ENCODE results near the gene TM6SF1. TPM values are rescaled to one million over a fixed set of nuclear protein-coding genes. Genes with fewer than 3 reads are reported as not detected.
"Not testable (repeated sequence)": the region's sequence is repeated elsewhere in the genome, so short reads cannot be mapped to it uniquely, and the experiment has no call there.

The TM6SF1 gene
- polyA plus RNA-seq, 1 donor (not counting 4 experiments of a cell fraction or from before 2014, with no cell fraction given), result 0.05 TPM

GRCh38 chr15:83166218-83166617, 58.8 kb downstream of the TM6SF1 start:
- no peak overlapping the region for H3K4me3 ChIP-seq (ENCODE audit: control insufficient read depth in 2 of 3, extremely low read depth in 1 of 3, insufficient read depth in 2 of 3, low read depth in 1 of 3, low read length in 3 of 3)
- H2AFZ ChIP-seq (ENCODE audit: control insufficient read depth, low read length), result no peak overlapping the region
- H3K36me3 ChIP-seq (ENCODE audit: control insufficient read depth in 2 of 2, extremely low read depth in 1 of 2, insufficient read depth in 2 of 2, low read length in 2 of 2), result peaks cover 0 to 1% of the 10 kb centered on the region in 2 experiments
- DNase-seq (ENCODE audit: low read depth, low spot score) (no peak), FAIRE-seq (no peak)
- H3K9me1 ChIP-seq (ENCODE audit: control insufficient read depth, extremely low read depth, insufficient read depth, low read length), result peaks cover 2% of the 10 kb centered on the region
- H3K4me1 ChIP-seq (ENCODE audit: control insufficient read depth, extremely low read depth, insufficient read depth, low read length), result peaks cover 3% of the 10 kb centered on the region
- dilution Hi-C loops (cut with MboI; ENCODE audit: extremely low pct_ligation_motif_present, low sequenced_read_pairs), result no loop called here
- peaks cover 2% of the 10 kb centered on the region for H3K9me3 ChIP-seq (ENCODE audit: control insufficient read depth, low read depth, low read length)
- no peak overlapping the region for H3K27ac ChIP-seq (ENCODE audit: control insufficient read depth, insufficient read depth, low read length)
- no peak overlapping the region for H3K4me2 ChIP-seq (ENCODE audit: control insufficient read depth, extremely low read depth, insufficient read depth, low read depth, low read length)
- no peak overlapping the region for H3K9ac ChIP-seq (ENCODE audit: control insufficient read depth, extremely low read depth, insufficient read depth, low read length)
- peaks cover 31% of the 10 kb centered on the region for H3K79me2 ChIP-seq (ENCODE audit: control insufficient read depth, insufficient read depth, low read length)
- no peak for TF ChIP-seq EZH2 (IDR thresholded peaks at IDR 0.05; ENCODE audit: low read length)
- no peak for TF ChIP-seq CTCF (optimal IDR thresholded peaks at IDR 0.05 in 1 of 3, IDR thresholded peaks at IDR 0.05 in 1 of 3, conservative IDR thresholded peaks at IDR 0.05 in 1 of 3; ENCODE audit: extremely low read depth in 1 of 3, insufficient read depth in 2 of 3, low read length in 3 of 3)
- H4K20me1 ChIP-seq (ENCODE audit: control insufficient read depth, extremely low read depth, insufficient read depth, low read length), result no peaks in the 10 kb centered on the region
- no peaks in the 10 kb centered on the region for H3K27me3 ChIP-seq (ENCODE audit: control insufficient read depth, extremely low read depth, insufficient read depth, low read length)

- TF ChIP-seq EZH2 (IDR thresholded peaks at IDR 0.05; ENCODE audit: low read length), result no peak
- TF ChIP-seq CTCF (optimal IDR thresholded peaks at IDR 0.05 in 1 of 3, IDR thresholded peaks at IDR 0.05 in 1 of 3, conservative IDR thresholded peaks at IDR 0.05 in 1 of 3; ENCODE audit: extremely low read depth in 1 of 3, insufficient read depth in 2 of 3, low read length in 3 of 3), result no peak
- no peaks in the 10 kb centered on the region for H4K20me1 ChIP-seq (ENCODE audit: control insufficient read depth, extremely low read depth, insufficient read depth, low read length)
- H3K36me3 ChIP-seq (ENCODE audit: control insufficient read depth in 2 of 2, extremely low read depth in 1 of 2, insufficient read depth in 2 of 2, low read length in 2 of 2), result peaks cover 0 to 1% of the 10 kb centered on the region in 2 experiments
- H3K4me2 ChIP-seq (ENCODE audit: control insufficient read depth, extremely low read depth, insufficient read depth, low read depth, low read length), result no peak overlapping the region
- peaks cover 31% of the 10 kb centered on the region for H3K79me2 ChIP-seq (ENCODE audit: control insufficient read depth, insufficient read depth, low read length)
- no peak overlapping the region for H2AFZ ChIP-seq (ENCODE audit: control insufficient read depth, low read length)
- no peak overlapping the region for H3K27ac ChIP-seq (ENCODE audit: control insufficient read depth, insufficient read depth, low read length)
- peaks cover 2% of the 10 kb centered on the region for H3K9me1 ChIP-seq (ENCODE audit: control insufficient read depth, extremely low read depth, insufficient read depth, low read length)
- FAIRE-seq (no peak), DNase-seq (ENCODE audit: low read depth, low spot score) (no peak)
- H3K9me3 ChIP-seq (ENCODE audit: control insufficient read depth, low read depth, low read length), result peaks cover 2% of the 10 kb centered on the region
- no peaks in the 10 kb centered on the region for H3K27me3 ChIP-seq (ENCODE audit: control insufficient read depth, extremely low read depth, insufficient read depth, low read length)
- peaks cover 3% of the 10 kb centered on the region for H3K4me1 ChIP-seq (ENCODE audit: control insufficient read depth, extremely low read depth, insufficient read depth, low read length)
- H3K4me3 ChIP-seq (ENCODE audit: control insufficient read depth in 2 of 3, extremely low read depth in 1 of 3, insufficient read depth in 2 of 3, low read depth in 1 of 3, low read length in 3 of 3), result no peak overlapping the region
- H3K9ac ChIP-seq (ENCODE audit: control insufficient read depth, extremely low read depth, insufficient read depth, low read length), result no peak overlapping the region
- dilution Hi-C loops (cut with MboI; ENCODE audit: extremely low pct_ligation_motif_present, low sequenced_read_pairs), result no loop called here
Observed at GRCh38 chr15:83166830-83167229, 59.4 kb downstream of the TM6SF1 start.

GRCh38 chr15:83169576-83169975, 62.1 kb downstream of the TM6SF1 start:
- H3K9me3 ChIP-seq (ENCODE audit: control insufficient read depth, low read depth, low read length); H3K9ac ChIP-seq (ENCODE audit: control insufficient read depth, extremely low read depth, insufficient read depth, low read length); H3K27me3 ChIP-seq (ENCODE audit: control insufficient read depth, extremely low read depth, insufficient read depth, low read length); H2AFZ ChIP-seq (ENCODE audit: control insufficient read depth, low read length); H3K4me2 ChIP-seq (ENCODE audit: control insufficient read depth, extremely low read depth, insufficient read depth, low read depth, low read length); FAIRE-seq; H3K4me1 ChIP-seq (ENCODE audit: control insufficient read depth, extremely low read depth, insufficient read depth, low read length); H3K4me3 ChIP-seq (ENCODE audit: control insufficient read depth in 2 of 3, extremely low read depth in 1 of 3, insufficient read depth in 2 of 3, low read depth in 1 of 3, low read length in 3 of 3); H3K36me3 ChIP-seq (ENCODE audit: control insufficient read depth in 2 of 2, extremely low read depth in 1 of 2, insufficient read depth in 2 of 2, low read length in 2 of 2); H4K20me1 ChIP-seq (ENCODE audit: control insufficient read depth, extremely low read depth, insufficient read depth, low read length); H3K9me1 ChIP-seq (ENCODE audit: control insufficient read depth, extremely low read depth, insufficient read depth, low read length); dilution Hi-C loops (cut with MboI; ENCODE audit: extremely low pct_ligation_motif_present, low sequenced_read_pairs); DNase-seq (ENCODE audit: low read depth, low spot score); H3K27ac ChIP-seq (ENCODE audit: control insufficient read depth, insufficient read depth, low read length): not testable (repeated sequence)
- peaks cover 31% of the 10 kb centered on the region for H3K79me2 ChIP-seq (ENCODE audit: control insufficient read depth, insufficient read depth, low read length)
